K562 (cell line): Measurements from ENCODE around the gene COX7A1. TPM values are rescaled to one million over a fixed set of nuclear protein-coding genes. Genes with fewer than 3 reads are reported as not detected.

Experiments
- ATAC-seq: fragments of 200-7000 bp; cut with Tn5 transposase; 3 replicates; pipeline ENCODE4 v1.9.1; 2020; ENCODE audit warnings: moderate library complexity
- BruUV-seq: library from RNA; stranded (reverse); fragments of 400-500 nt; replicated peaks from 2 replicates; lab custom pipeline; 2021; lab: Mats Ljungman, UMichigan
- CTCF ChIA-PET: fragments of 300-600 bp; formaldehyde crosslinking; extraction: SDS; loops from one replicate; lab custom pipeline; 2021; ENCODE audit warnings: low intra/inter-chr PET ratio; lab: Yijun Ruan, JAX
- POLR2A ChIA-PET: fragments of 300-600, 350-650 bp; sonication (Branson Sonifier 250); formaldehyde crosslinking; extraction: SDS; loops from one replicate; lab custom pipeline; 2021; ENCODE audit warnings: antibody characterized with exemption, inconsistent platforms; lab: Yijun Ruan, JAX
- DNase-seq, 4 experiments: peaks; one replicate each; pipeline versions ENCODE4 v3.0.0 to v3.0.0-alpha.2; 2011 to 2018; ENCODE audit warnings: low spot score in 3 of 4, mixed read lengths in 3 of 4; ENCODE audit errors: extremely low read depth in 1 of 4
- FAIRE-seq: peaks from 2 replicates; lab custom pipeline; 2011; peaks lifted over from hg19 to GRCh38; lab: Jason Lieb, UNC
- H2AFZ ChIP-seq: 2 replicates; pipeline ENCODE4 v1.6.0; 2011; ENCODE audit warnings: low read depth, low read length, control low read depth, inconsistent platforms
- H3K27ac ChIP-seq: fragments of 200-600 bp; 3 replicates; pipeline ENCODE4 v1.8.0; 2011; ENCODE audit warnings: low read depth, mild to moderate bottlenecking, control low read depth, inconsistent platforms, low read length, moderate library complexity, mixed read lengths; ENCODE audit errors: extremely low read depth
- H3K27me3 ChIP-seq, 2 experiments: fragments of 300-600 bp in 1 of 2; 2 replicates in 1 of 2; 3 replicates in 1 of 2; pipeline versions ENCODE4 v1.6.0 to v1.8.0; 2011; ENCODE audit warnings: inconsistent platforms in 2 of 2, low read length in 2 of 2, mild to moderate bottlenecking in 1 of 2, mixed read lengths in 1 of 2, moderate library complexity in 1 of 2; ENCODE audit not compliant: control insufficient read depth in 2 of 2, insufficient read depth in 2 of 2
- H3K36me3 ChIP-seq: fragments of 300-600 bp; 3 replicates; pipeline ENCODE4 v1.8.0; 2011; ENCODE audit warnings: mild to moderate bottlenecking, low read length, inconsistent platforms; ENCODE audit not compliant: control insufficient read depth, insufficient read depth
- H3K4me1 ChIP-seq, 2 experiments: fragments of 200-600 bp in 1 of 2; replicated peaks in 1 of 2; 2 replicates in 1 of 2; 3 replicates in 1 of 2; pipeline versions ENCODE4 v1.5.1 to v1.8.0; 2011; ENCODE audit warnings: inconsistent platforms in 2 of 2, low read length in 2 of 2, mild to moderate bottlenecking in 1 of 2, mixed read lengths in 1 of 2, moderate library complexity in 1 of 2; ENCODE audit not compliant: control insufficient read depth in 2 of 2, insufficient read depth in 2 of 2
- H3K4me2 ChIP-seq: 2 replicates; pipeline ENCODE4 v1.6.1; 2011; ENCODE audit warnings: low read length, control low read depth, inconsistent platforms, mixed read lengths; ENCODE audit not compliant: insufficient read depth
- H3K4me3 ChIP-seq: fragments of 200-600 bp; sonication (generic), shearing (Covaris generic); 2 replicates; pipeline ENCODE4 v1.5.1; 2016; ENCODE audit warnings: control low read depth, inconsistent platforms
- H3K79me2 ChIP-seq: fragments of 200-600 bp; 3 replicates; pipeline ENCODE4 v1.8.0; 2011; ENCODE audit warnings: low read length, inconsistent platforms; ENCODE audit not compliant: control insufficient read depth, insufficient read depth
- H3K9ac ChIP-seq, 2 experiments: 2 replicates each; pipeline versions ENCODE4 v1.6.0 to v1.6.1; 2011; ENCODE audit warnings: low read depth in 2 of 2, low read length in 2 of 2, control low read depth in 1 of 2, inconsistent platforms in 1 of 2, mild to moderate bottlenecking in 1 of 2, mixed read lengths in 1 of 2; ENCODE audit not compliant: insufficient read depth in 1 of 2
- H3K9me1 ChIP-seq: one replicate; pipeline ENCODE4 v1.6.0; 2011; ENCODE audit warnings: inconsistent platforms, mild to moderate bottlenecking, low read length, moderate library complexity; ENCODE audit not compliant: control insufficient read depth, insufficient read depth
- H3K9me3 ChIP-seq: replicated peaks from 2 replicates; pipeline ENCODE4 v1.5.1; 2011; ENCODE audit warnings: low read depth, low read length, inconsistent platforms; ENCODE audit not compliant: control insufficient read depth, insufficient read depth
- H4K20me1 ChIP-seq: replicated peaks from 2 replicates; pipeline ENCODE4 v1.6.1; 2011; ENCODE audit warnings: low read length, inconsistent platforms, mixed read lengths; ENCODE audit not compliant: control insufficient read depth, insufficient read depth
- ARNT ChIP-seq, 2 experiments: fragments of 450-650 bp; IDR thresholded peaks; 2 replicates each; pipeline ENCODE4 v1.6.1; 2016; ENCODE audit warnings: mild to moderate bottlenecking in 1 of 2
- E4F1 ChIP-seq: fragments of 250-450 bp; sonication (Bioruptor Pico); IDR thresholded peaks from 2 replicates; pipeline ENCODE4 v1.5.0; 2021; ENCODE audit warnings: mild to moderate bottlenecking, borderline replicate concordance
- HINFP ChIP-seq: fragments of 450-650 bp; conservative IDR thresholded peaks from 2 replicates; pipeline ENCODE4 v1.6.1; 2016; ENCODE audit warnings: missing genetic modification characterization, low read depth, mild to moderate bottlenecking, control low read depth, missing compliant biosample characterization
- PATZ1 ChIP-seq: fragments of 250-450 bp; sonication (Bioruptor Pico); IDR thresholded peaks from 2 replicates; pipeline ENCODE4 v1.5.0; 2020; ENCODE audit warnings: mild to moderate bottlenecking, borderline replicate concordance
- SUPT5H ChIP-seq: fragments of 450-650 bp; IDR thresholded peaks from 2 replicates; pipeline ENCODE4 v1.6.1; 2016
- ZNF24 ChIP-seq: fragments of 450-650 bp; IDR thresholded peaks from 2 replicates; pipeline ENCODE4 v1.6.1; 2016
- ZNF445 ChIP-seq: fragments of 250-450 bp; sonication (Bioruptor Pico); IDR thresholded peaks from 2 replicates; pipeline ENCODE4 v1.4.0; 2020; ENCODE audit warnings: low read depth, mild to moderate bottlenecking, moderate library complexity
- WGBS: fragments of 100-300 bp; shearing (Covaris generic); methylation state at CpG from one replicate; pipeline ENCODE4 v1.1.6; 2016; ENCODE audit warnings: low coverage, mixed read lengths; ENCODE audit not compliant: insufficient coverage; ENCODE audit errors: missing lambda C conversion rate; 5-methylcytosine and 5-hydroxymethylcytosine counted together
- in situ Hi-C: fragments of 300-500 bp; cut with MboI; formaldehyde crosslinking; loops from 4 replicates; pipeline ENCODE4 v1.15.0; 2018; ENCODE audit warnings: inconsistent platforms, mixed read lengths
- intact Hi-C: fragments of 100-400 bp; cut with micrococcal nuclease; formaldehyde crosslinking; loops from 2 replicates; pipeline ENCODE4 v1.14.2; 2022
- polyA plus RNA-seq, 8 experiments: library from polyadenylated mRNA; depleted of rRNA in 4 of 8; stranded (reverse) in 5 of 8; unstranded in 3 of 8; fragments of >200 nt; fragmentation: Nextera tagmentation in 2 of 8; fragmentation: Illumina TruSeq in 1 of 8; extraction: Ambion mirVana in 2 of 8; extraction: Trizol in 1 of 8; gene quantifications; 2 replicates each; pipeline versions ENCODE4 v1.2.1 to v1.2.3, GENCODE V29; 2011 to 2014; ENCODE audit warnings: inconsistent platforms in 1 of 8, missing spikeins in 1 of 8
- total RNA-seq, 7 experiments: library from RNA; depleted of rRNA in 6 of 7; stranded (reverse); fragments of >200 nt in 6 of 7; fragmentation: Illumina TruSeq in 2 of 7; extraction: Trizol in 2 of 7; gene quantifications; 2 replicates each; pipeline versions ENCODE4 v1.2.1 to v1.2.3, GENCODE V29; 2011 to 2021; ENCODE audit warnings: low replicate concordance in 1 of 7
- TF ChIP-seq, protein P1 (sequence below): fragments of 450-650 bp; IDR thresholded peaks from 2 replicates; pipeline ENCODE4 v1.6.1; 2018; ENCODE audit warnings: mild to moderate bottlenecking, low read depth; ENCODE audit not compliant: partially characterized antibody

The COX7A1 gene
- total and polyA plus RNA-seq, 9 of the 15 experiments (the other 6 are each of a cell fraction or from before 2014, with no cell fraction given), result 0.08 TPM; not detected in 8

DNA sequence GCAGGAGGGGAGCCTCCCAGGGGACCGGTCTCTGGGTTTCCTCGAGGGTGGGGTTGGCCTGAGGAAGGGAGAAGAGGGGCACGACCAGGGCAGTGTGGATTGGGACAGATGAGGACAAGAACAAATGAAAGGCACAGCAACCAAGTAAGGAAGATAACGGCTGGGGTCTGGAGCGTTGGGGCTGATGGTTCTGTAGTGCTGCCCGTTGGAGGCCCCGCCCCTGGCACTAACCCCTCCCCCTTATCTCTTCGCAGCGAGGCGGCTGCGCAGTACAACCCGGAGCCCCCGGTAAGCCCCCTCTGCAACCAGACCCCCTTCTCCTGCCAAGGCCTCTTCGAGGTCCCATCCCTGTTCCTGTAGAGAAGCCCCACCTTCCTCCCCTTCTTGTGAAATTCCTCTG lies 10.2 kb downstream of the COX7A1 start:
- 97% methylated on average over 5 of the region's 14 CpGs for WGBS
- ChIA-PET CTCF (no interaction called here), POLR2A (no interaction called here)
- Histone ChIP-seq H3K79me2 (peaks cover 26% of the 10 kb centered on the region), H3K9me1 (peaks cover 8% of the 10 kb centered on the region), H3K4me2 (no peak overlapping the region), H3K4me3 (peak overlapping the region; percentile 95; the same call in 1 of the 2 replicates), H3K27me3 (no peaks in the 10 kb centered on the region), H3K9me3 (no peaks in the 10 kb centered on the region), H3K9ac (peak overlapping the region in 1 of 2 experiments; percentile 75; a peak in 1 of 4 replicates), H3K27ac (no peak overlapping the region), H4K20me1 (peaks cover 11% of the 10 kb centered on the region), H3K4me1 (peaks cover 8 to 25% of the 10 kb centered on the region in 2 experiments), H2AFZ (no peak overlapping the region), H3K36me3 (peaks cover 50% of the 10 kb centered on the region)
- BruUV-seq, result no TSS peak
- intact Hi-C loops (no loop called here), in situ Hi-C loops (no loop called here)
- ATAC-seq (no peak), FAIRE-seq (no peak), DNase-seq (no peak)
- TF ChIP-seq E4F1 (CRISPR knock-in tag) (no peak), PATZ1 (CRISPR knock-in tag) (no peak), ZNF24 (no peak), ARNT (IDR thresholded peaks at IDR 0.05) (no peak), SUPT5H (no peak), HINFP (tag) (no peak), ZNF445 (CRISPR knock-in tag) (no peak)
- TF ChIP-seq, protein P1, sequence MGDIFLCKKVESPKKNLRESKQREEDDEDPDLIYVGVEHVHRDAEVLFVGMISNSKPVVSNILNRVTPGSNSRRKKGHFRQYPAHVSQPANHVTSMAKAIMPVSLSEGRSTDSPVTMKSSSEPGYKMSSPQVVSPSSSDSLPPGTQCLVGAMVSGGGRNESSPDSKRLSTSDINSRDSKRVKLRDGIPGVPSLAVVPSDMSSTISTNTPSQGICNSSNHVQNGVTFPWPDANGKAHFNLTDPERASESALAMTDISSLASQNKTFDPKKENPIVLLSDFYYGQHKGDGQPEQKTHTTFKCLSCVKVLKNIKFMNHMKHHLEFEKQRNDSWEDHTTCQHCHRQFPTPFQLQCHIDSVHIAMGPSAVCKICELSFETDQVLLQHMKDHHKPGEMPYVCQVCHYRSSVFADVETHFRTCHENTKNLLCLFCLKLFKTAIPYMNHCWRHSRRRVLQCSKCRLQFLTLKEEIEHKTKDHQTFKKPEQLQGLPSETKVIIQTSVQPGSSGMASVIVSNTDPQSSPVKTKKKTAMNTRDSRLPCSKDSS, result no peak
